Transverse colon (tissue), 4 donors: Measurements from ENCODE around the gene SMAP2.

ENCODE experiments used
- POLR2AphosphoS5 ChIP-seq, 3 donors: sonication (generic); formaldehyde crosslinking; IDR thresholded peaks; one replicate each; pipeline ENCODE4 v1.6.1; 2016; ENCODE audit warnings: antibody characterized with exemption in 3 of 3
- TF ChIP-seq, protein P1 (sequence below), 5 experiments: fragments of 200-600 bp in 3 of 5; fragments of 450-650 bp in 2 of 5; sonication (generic) in 3 of 5; IDR thresholded peaks; 1 replicate in 2 of 5; 2 replicates in 3 of 5; pipeline ENCODE4 v1.5.1; 2016 to 2017; ENCODE audit warnings: antibody characterized with exemption in 5 of 5, inconsistent platforms in 3 of 5, mild to moderate bottlenecking in 2 of 5, moderate library complexity in 1 of 5

- TF ChIP-seq, protein P1, sequence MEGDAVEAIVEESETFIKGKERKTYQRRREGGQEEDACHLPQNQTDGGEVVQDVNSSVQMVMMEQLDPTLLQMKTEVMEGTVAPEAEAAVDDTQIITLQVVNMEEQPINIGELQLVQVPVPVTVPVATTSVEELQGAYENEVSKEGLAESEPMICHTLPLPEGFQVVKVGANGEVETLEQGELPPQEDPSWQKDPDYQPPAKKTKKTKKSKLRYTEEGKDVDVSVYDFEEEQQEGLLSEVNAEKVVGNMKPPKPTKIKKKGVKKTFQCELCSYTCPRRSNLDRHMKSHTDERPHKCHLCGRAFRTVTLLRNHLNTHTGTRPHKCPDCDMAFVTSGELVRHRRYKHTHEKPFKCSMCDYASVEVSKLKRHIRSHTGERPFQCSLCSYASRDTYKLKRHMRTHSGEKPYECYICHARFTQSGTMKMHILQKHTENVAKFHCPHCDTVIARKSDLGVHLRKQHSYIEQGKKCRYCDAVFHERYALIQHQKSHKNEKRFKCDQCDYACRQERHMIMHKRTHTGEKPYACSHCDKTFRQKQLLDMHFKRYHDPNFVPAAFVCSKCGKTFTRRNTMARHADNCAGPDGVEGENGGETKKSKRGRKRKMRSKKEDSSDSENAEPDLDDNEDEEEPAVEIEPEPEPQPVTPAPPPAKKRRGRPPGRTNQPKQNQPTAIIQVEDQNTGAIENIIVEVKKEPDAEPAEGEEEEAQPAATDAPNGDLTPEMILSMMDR (IDR thresholded peaks at IDR 0.05), result no peak
- no peak for TF ChIP-seq POLR2AphosphoS5 (IDR thresholded peaks at IDR 0.05)
Measured at GRCh38 chr1:40382601-40383000, 9.1 kb downstream of the SMAP2 start.
